WTC11 (cell line): ENCODE results near the gene DSC3. TPM values are rescaled to one million over a fixed set of nuclear protein-coding genes. Genes with fewer than 3 reads are reported as not detected.

Experiments
- ATAC-seq: fragments of 200-7000 bp; cut with Tn5 transposase; 2 replicates; pipeline ENCODE4 v1.10.0; 2021; ENCODE audit warnings: mild to moderate bottlenecking, moderate library complexity
- CTCF ChIA-PET: fragments of 300-600 bp; sonication (Branson Sonifier 250); formaldehyde crosslinking; loops from one replicate; lab custom pipeline; 2021; ENCODE audit warnings: antibody characterized with exemption; lab: Charles Lee
- POLR2A ChIA-PET: fragments of 350-600 bp; sonication (Branson Sonifier 250); formaldehyde crosslinking; loops from one replicate; lab custom pipeline; 2021; ENCODE audit warnings: antibody characterized with exemption; lab: Charles Lee
- DNase-seq: peaks from one replicate; pipeline ENCODE4 v3.0.0; 2021; ENCODE audit warnings: low spot score
- H3K27ac Mint-ChIP-seq: 2 replicates; pipeline ENCODE4 v1.8.0; 2021; ENCODE audit warnings: mixed read lengths
- H3K27me3 Mint-ChIP-seq: 2 replicates; pipeline ENCODE4 v1.8.0; 2021; ENCODE audit warnings: low read depth, mild to moderate bottlenecking, moderate library complexity, mixed read lengths
- H3K36me3 Mint-ChIP-seq: 2 replicates; pipeline ENCODE4 v1.8.0; 2021; ENCODE audit warnings: mixed read lengths
- H3K4me1 Mint-ChIP-seq: 2 replicates; pipeline ENCODE4 v1.8.0; 2022; ENCODE audit warnings: mixed read lengths
- H3K4me3 Mint-ChIP-seq: 2 replicates; pipeline ENCODE4 v1.8.0; 2021; ENCODE audit warnings: mild to moderate bottlenecking, moderate library complexity, mixed read lengths
- H3K9me3 Mint-ChIP-seq: 2 replicates; pipeline ENCODE4 v1.8.0; 2021; ENCODE audit warnings: mixed read lengths
- ARID4B ChIP-seq: sonication (generic); formaldehyde crosslinking; IDR thresholded peaks from 2 replicates; pipeline ENCODE4 v1.8.0; 2023; ENCODE audit warnings: missing genetic modification reagents, mild to moderate bottlenecking, borderline replicate concordance
- ATF1 ChIP-seq: sonication (generic); formaldehyde crosslinking; IDR thresholded peaks from 2 replicates; pipeline ENCODE4 v1.8.1; 2023; ENCODE audit warnings: mild to moderate bottlenecking, moderate library complexity, missing genetic modification reagents
- CREM ChIP-seq: sonication (generic); formaldehyde crosslinking; IDR thresholded peaks from 2 replicates; pipeline ENCODE4 v1.8.1; 2022; ENCODE audit warnings: mild to moderate bottlenecking, missing genetic modification reagents, moderate library complexity
- E2F5 ChIP-seq: sonication (generic); formaldehyde crosslinking; IDR thresholded peaks from 2 replicates; pipeline ENCODE4 v1.8.1; 2022; ENCODE audit warnings: mild to moderate bottlenecking, moderate library complexity, missing genetic modification reagents
- GTF2I ChIP-seq: fragments of 250-450 bp; sonication (Bioruptor Pico); conservative IDR thresholded peaks from 2 replicates; pipeline ENCODE4 v1.4.0; 2021; ENCODE audit warnings: mild to moderate bottlenecking
- HMGA2 ChIP-seq: fragments of 250-450 bp; sonication (Bioruptor Pico); IDR thresholded peaks from 2 replicates; pipeline ENCODE4 v1.4.0; 2021; ENCODE audit warnings: mild to moderate bottlenecking, moderate library complexity
- HMGXB4 ChIP-seq: sonication (generic); formaldehyde crosslinking; IDR thresholded peaks from 2 replicates; pipeline ENCODE4 v1.8.1; 2023; ENCODE audit warnings: mild to moderate bottlenecking, moderate library complexity, missing genetic modification reagents
- KAT7 ChIP-seq: sonication (generic); formaldehyde crosslinking; IDR thresholded peaks from 2 replicates; pipeline ENCODE4 v1.8.1; 2023; ENCODE audit warnings: missing genetic modification reagents, mild to moderate bottlenecking, borderline replicate concordance
- MLX ChIP-seq: sonication (generic); formaldehyde crosslinking; IDR thresholded peaks from 2 replicates; pipeline ENCODE4 v1.8.1; 2023; ENCODE audit warnings: mild to moderate bottlenecking, missing genetic modification reagents, moderate library complexity
- NFATC4 ChIP-seq: fragments of 250-450 bp; sonication (Bioruptor Pico); IDR thresholded peaks from 2 replicates; pipeline ENCODE4 v1.9.0; 2021; ENCODE audit warnings: mild to moderate bottlenecking
- NR1H2 ChIP-seq: sonication (generic); formaldehyde crosslinking; IDR thresholded peaks from 2 replicates; pipeline ENCODE4 v1.9.0; 2021; ENCODE audit warnings: mild to moderate bottlenecking, moderate library complexity, missing genetic modification reagents
- PREB ChIP-seq: sonication (generic); formaldehyde crosslinking; IDR thresholded peaks from 2 replicates; pipeline ENCODE4 v1.8.1; 2022; ENCODE audit warnings: mild to moderate bottlenecking, missing genetic modification reagents, moderate library complexity, borderline replicate concordance
- RELA ChIP-seq: sonication (generic); formaldehyde crosslinking; IDR thresholded peaks from 2 replicates; pipeline ENCODE4 v1.8.1; 2022; ENCODE audit warnings: missing genetic modification reagents, mild to moderate bottlenecking, borderline replicate concordance
- ZBTB21 ChIP-seq: sonication (generic); formaldehyde crosslinking; IDR thresholded peaks from 2 replicates; pipeline ENCODE4 v1.8.1; 2023; ENCODE audit warnings: mild to moderate bottlenecking, missing genetic modification reagents, borderline replicate concordance
- ZNF281 ChIP-seq: sonication (generic); formaldehyde crosslinking; IDR thresholded peaks from 2 replicates; pipeline ENCODE4 v1.8.0; 2023; ENCODE audit warnings: mild to moderate bottlenecking, missing genetic modification reagents
- ZNF532 ChIP-seq: fragments of 250-450 bp; sonication (Bioruptor Pico); IDR thresholded peaks from 2 replicates; pipeline ENCODE4 v1.9.0; 2021; ENCODE audit warnings: mild to moderate bottlenecking, borderline replicate concordance
- total RNA-seq: library from RNA; stranded (reverse); gene quantifications from 3 replicates; pipeline ENCODE4 v1.2.3, GENCODE V29; 2021

Gene DSC3
- total RNA-seq, 1 experiment from 2014 or later: 2.6 TPM

GRCh38 chr18:31058897-31059296 is 16.4 kb upstream of the DSC3 start:
- DNase-seq (no peak), ATAC-seq (peak; percentile 55; the same call in 1 of the 2 replicates)
- 0 out of 2 replicates have a peak, but pooled peaks cover 2% of the 10 kb centered on the region for H3K36me3 Mint-ChIP-seq
- ChIA-PET POLR2A (no interaction called here), CTCF (no interaction called here)
- H3K9me3 Mint-ChIP-seq: peaks cover 3% of the 10 kb centered on the region
- no peak overlapping the region for H3K27ac Mint-ChIP-seq
- H3K4me1 Mint-ChIP-seq: peaks cover 39% of the 10 kb centered on the region
- no peak overlapping the region for H3K4me3 Mint-ChIP-seq
- TF ChIP-seq MLX (CRISPR knock-in tag) (no peak), GTF2I (no peak), ARID4B (CRISPR knock-in tag) (no peak), ZNF281 (CRISPR knock-in tag) (no peak)
- peaks cover 4% of the 10 kb centered on the region; the same call in 1 of the 2 replicates for H3K27me3 Mint-ChIP-seq

GRCh38 chr18:31057917-31058316 is 15.4 kb upstream of the DSC3 start:
- ATAC-seq: no peak
- ChIA-PET POLR2A (no interaction called here), CTCF (no interaction called here)
- H3K4me1 Mint-ChIP-seq: peaks cover 39% of the 10 kb centered on the region
- H3K4me3 Mint-ChIP-seq: no peak overlapping the region
- peaks cover 9% of the 10 kb centered on the region for H3K36me3 Mint-ChIP-seq
- no peak for DNase-seq
- no peak overlapping the region for H3K27ac Mint-ChIP-seq
- peaks cover 10% of the 10 kb centered on the region for H3K9me3 Mint-ChIP-seq
- no peak for TF ChIP-seq PREB (CRISPR knock-in tag)
- no peak for TF ChIP-seq NR1H2 (CRISPR knock-in tag)
- TF ChIP-seq KAT7: no peak
- no peak for TF ChIP-seq HMGA2 (CRISPR knock-in tag)
- TF ChIP-seq ZBTB21 (CRISPR knock-in tag): no peak
- TF ChIP-seq HMGXB4 (CRISPR knock-in tag): no peak
- H3K27me3 Mint-ChIP-seq: peaks cover 4% of the 10 kb centered on the region; the same call in 1 of the 2 replicates

- H3K36me3 Mint-ChIP-seq: peaks cover 13% of the 10 kb centered on the region
- no peak overlapping the region for H3K4me3 Mint-ChIP-seq
- H3K4me1 Mint-ChIP-seq: peaks cover 39% of the 10 kb centered on the region
- no peak overlapping the region for H3K27ac Mint-ChIP-seq
- DNase-seq (no peak), ATAC-seq (no peak)
- peaks cover 4% of the 10 kb centered on the region; the same call in 1 of the 2 replicates for H3K27me3 Mint-ChIP-seq
- CTCF ChIA-PET: no interaction called here
- POLR2A ChIA-PET: no interaction called here
- peaks cover 16% of the 10 kb centered on the region for H3K9me3 Mint-ChIP-seq
- TF ChIP-seq ATF1 (CRISPR knock-in tag): no peak
- no peak for TF ChIP-seq ZNF532 (CRISPR knock-in tag)
- TF ChIP-seq E2F5 (CRISPR knock-in tag): no peak
- TF ChIP-seq HMGA2 (CRISPR knock-in tag): no peak
- TF ChIP-seq NFATC4 (CRISPR knock-in tag): no peak
- no peak for TF ChIP-seq CREM (CRISPR knock-in tag)
- no peak for TF ChIP-seq RELA (CRISPR knock-in tag)
Measured at GRCh38 chr18:31057051-31057450, 14.5 kb upstream of the DSC3 start.
